GM12873 (cell line): Measurements from ENCODE around the gene NTM.

Experiments
- CTCF ChIP-seq: IDR thresholded peaks from 2 replicates; pipeline ENCODE4 v1.5.1; 2012; ENCODE audit warnings: low read depth, mild to moderate bottlenecking, moderate library complexity, low read length, control low read depth; ENCODE audit not compliant: insufficient read depth; ENCODE audit errors: missing control alignments

The NTM gene

GRCh38 chr11:131674051-131674755 is 303.8 kb downstream of the NTM start:
- TF ChIP-seq CTCF = peak; percentile 99

GRCh38 chr11:131675121-131675888 is 304.9 kb downstream of the NTM start:
- no peak for TF ChIP-seq CTCF

GRCh38 chr11:131677828-131678470 is 307.5 kb downstream of the NTM start:
- no peak for TF ChIP-seq CTCF

GRCh38 chr11:131678658-131679340 is 308.4 kb downstream of the NTM start:
- no peak for TF ChIP-seq CTCF

GRCh38 chr11:131681920-131682319 is 311.5 kb downstream of the NTM start:
- no peak for TF ChIP-seq CTCF

- TF ChIP-seq CTCF = no peak
Measured at GRCh38 chr11:131682373-131683015, 312.1 kb downstream of the NTM start.

GRCh38 chr11:131683131-131683530 is 312.7 kb downstream of the NTM start:
- TF ChIP-seq CTCF = no peak
